Stimulated activated CD8-positive, alpha-beta memory T cell treated with anti-CD3 and anti-CD28 coated beads, Interleukin-15, amount 100 ng/mL, for 4 hours (primary cell): ENCODE measurements around the gene KREMEN2.

Experiments used
- DNase-seq, 2 donors: peaks; one replicate each; pipeline ENCODE4 v3.0.0-alpha.2; 2020; ENCODE audit warnings: low read depth in 2 of 2

KREMEN2 gene

DNA sequence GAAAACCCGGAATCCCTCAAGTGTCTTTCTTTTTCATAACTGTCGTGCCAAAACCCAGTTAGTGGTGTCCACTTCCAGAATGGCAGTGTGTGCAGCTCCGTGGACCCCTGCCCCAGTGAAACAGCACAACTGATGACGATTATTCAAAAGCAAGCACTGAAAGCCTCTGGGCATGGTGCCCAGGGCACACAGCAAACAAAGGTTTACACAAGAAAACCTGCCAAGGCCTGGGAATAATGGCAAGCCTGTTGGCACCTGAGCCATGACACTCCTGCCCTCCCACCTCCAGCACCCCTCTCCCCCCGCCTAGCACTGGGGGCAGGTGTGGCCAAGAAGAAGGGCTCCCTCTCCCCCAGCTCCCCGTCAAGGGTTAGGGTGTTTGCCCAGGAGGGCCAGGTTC, 13.4 kb downstream of the KREMEN2 start:
- no peak for DNase-seq

DNA sequence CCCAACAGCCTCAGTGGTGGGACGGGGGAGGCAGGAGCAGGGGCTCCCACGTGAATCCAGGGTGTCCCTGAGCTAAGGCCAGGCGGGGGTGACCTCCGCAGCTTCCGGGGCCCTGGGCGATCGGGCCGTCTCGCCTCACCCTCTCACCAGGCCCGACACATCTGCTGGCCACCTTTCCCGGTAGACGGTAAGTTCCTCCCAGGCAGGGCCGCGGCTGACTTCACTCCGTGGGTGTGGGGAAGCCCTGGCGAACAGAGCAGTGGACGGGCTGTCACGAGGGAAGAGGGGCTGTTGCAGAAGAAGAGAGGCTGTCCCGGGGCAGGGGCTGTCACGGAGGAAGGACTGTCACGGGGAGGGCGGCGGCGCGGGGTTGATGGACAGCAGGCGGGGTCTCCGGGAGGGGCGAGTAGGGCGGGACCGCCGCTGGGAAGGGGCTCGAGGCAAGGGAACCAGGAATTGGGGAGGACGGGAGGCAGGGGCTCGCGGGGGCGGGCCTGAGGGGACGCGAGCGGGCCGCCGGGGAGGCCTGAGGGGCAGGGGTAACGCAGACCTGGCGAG, 15.7 kb downstream of the KREMEN2 start:
- no peak for DNase-seq

DNA sequence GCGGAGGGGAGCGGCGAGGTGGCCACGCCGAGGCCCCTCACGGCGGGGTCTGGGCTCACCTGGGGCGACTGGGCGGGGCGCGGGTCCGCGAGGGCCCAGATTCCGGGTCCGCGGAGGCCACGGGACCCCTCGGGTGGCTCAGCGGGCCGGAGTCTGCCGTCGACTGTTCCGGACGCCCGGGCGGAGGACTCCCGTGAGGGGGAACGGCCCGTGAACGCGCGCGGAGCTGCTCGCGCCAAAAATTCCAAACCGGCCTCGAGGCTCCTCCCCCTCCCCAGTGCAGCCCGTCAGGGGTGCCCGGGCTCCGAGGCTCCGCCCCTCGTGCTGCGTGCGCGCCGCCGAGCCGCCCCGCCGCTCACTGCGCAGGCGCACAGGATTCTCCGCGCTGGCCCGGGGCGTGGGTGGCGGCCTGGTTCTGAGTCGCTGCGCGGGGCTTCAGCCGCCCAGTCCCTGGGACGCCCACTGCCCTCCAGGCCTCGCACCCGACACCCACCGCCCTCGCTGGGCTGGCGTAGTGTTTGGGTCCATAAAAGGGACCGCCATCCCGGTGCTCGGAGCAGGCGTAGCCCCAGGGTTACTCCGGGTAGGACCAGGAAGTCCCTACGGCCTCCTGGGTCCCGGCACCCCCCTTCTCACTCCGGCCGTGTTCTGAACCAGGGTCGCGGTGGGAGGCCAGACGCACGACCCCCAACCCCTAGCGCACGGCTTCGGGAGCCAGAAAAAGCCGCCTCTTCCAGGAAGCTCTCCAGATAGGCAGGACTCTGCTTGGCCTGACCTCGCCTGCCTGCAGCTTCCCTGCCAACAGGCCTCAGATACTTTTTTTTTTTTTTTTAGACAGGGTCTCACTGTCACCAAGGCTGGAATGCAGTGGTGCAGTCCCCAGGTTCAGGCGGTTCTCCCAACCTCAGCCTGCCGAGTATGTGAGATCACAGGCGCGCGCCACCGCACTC, 16.4 kb downstream of the KREMEN2 start, which contains the start of gene PKMYT1:
Gene PKMYT1, minus strand, starts transcription at position 220 of the 950 bp plus-strand sequence. CDS start 789 bp downstream, outside the sequence.
- DNase-seq: peak; percentile 84 to 94

GRCh38 chr16:2981177-2981898, 17.3 kb downstream of the KREMEN2 start:
- DNase-seq: no peak

DNA sequence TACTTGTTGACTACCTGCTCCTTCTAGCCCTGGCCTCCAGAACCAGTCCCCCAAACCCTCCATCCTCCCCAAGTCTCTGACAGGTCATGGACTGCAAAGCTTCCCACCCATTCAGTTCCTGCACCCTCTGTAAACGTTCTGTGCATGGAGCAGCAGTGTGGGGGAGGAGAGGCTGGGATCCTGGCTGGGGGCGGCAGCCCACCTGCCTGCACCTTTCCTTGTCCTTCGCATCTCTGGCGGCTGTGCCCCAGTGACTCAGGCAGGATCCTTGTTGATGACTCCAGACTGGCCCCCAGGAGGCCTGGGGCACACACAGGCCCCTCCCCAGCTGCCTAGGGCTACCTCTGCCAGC, 17.8 kb downstream of the KREMEN2 start:
- no peak for DNase-seq

DNA sequence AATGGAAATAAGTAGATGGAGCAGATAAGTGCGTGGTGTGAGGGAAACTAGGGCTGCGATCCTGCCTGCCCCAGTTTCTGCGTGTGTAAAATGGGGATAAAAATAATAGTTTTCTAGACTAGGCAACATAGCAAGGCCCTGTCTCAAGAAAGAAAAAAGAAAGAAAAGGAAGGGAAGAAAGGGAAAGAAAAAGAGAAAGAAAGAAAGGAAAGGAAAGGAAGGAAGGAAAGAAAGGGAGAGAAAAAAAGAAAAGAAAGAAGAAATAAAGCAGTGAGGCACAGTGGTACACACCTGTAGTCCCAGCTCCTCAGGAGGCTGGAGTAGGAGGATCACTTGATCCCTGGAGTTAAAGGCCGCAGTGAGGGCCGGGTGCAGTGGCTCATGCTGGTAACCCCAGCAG, 18.3 kb downstream of the KREMEN2 start:
- DNase-seq: no peak

DNA sequence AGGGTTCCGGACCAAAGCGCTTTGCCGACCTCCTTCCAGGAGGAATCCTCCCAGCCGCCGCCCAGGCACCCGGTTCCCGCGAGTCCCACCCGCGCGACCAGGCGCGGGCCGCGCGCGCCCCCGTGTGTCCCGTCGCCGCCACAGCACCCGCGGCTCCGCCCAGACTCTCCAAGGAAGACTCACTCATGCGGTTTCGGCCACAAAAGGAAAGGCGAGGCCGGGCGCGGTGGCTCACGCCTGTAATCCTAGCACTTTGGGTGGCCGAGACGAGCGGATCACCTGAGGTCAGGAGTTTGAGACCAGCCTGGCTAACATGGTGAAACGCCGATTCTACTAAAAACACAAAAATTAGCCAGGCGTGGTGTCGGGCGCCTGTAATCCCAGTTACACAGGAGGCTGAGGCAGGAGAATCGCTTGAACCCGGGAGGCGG, 19.6 kb downstream of the KREMEN2 start:
- DNase-seq: no peak

- no peak for DNase-seq
These were observed 21.4 kb downstream of the KREMEN2 start for GRCh38 chr16:2985462-2985861.

DNA sequence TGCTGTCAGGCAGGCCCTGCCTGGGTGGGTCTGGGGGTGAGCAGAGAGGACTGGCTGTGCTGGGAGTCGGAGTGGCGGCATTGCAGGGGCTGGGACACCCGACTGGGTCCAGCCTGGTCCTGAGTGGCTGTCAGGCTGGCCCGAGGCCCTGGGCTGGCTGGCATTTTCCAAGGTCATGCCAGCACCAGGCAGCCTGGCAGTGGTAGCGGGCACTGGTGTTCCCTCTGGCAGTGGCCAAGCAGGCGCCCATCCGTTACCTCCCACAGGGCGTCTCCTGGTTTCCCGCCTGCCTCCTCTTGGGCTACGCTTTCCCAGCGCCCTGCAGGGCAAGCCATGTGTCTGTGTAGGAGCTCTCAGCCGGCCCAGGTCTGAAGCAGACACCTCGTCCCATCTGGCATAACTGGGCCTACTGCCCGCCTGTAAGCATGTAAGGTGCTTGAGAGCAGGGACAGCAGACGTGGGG, 21.8 kb downstream of the KREMEN2 start:
- DNase-seq: no peak

GRCh38 chr16:2986623-2987188, 22.6 kb downstream of the KREMEN2 start:
- DNase-seq: no peak

- DNase-seq: no peak
These were observed 23.2 kb downstream of the KREMEN2 start for GRCh38 chr16:2987286-2987685.

DNA sequence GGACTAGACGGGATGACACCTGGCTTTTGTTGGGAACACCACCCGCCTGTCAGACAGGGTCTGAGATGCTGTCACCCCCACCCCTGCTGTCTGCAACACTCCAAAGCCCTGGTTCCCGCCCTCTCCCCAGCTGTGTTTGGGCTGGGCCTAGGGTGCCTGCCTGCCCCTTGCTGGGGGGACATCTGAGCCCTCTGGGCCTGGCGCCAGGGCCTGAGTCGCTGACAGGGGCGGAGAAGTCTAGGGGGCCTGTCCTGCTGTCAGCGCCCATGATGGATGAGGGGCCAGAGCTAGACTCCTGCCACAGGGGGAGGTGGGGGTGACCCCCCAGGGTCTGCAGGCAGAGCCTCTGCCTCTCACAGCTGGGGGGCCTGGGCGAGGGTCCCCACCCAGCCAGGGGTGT, 23.8 kb downstream of the KREMEN2 start:
- DNase-seq: no peak

DNA sequence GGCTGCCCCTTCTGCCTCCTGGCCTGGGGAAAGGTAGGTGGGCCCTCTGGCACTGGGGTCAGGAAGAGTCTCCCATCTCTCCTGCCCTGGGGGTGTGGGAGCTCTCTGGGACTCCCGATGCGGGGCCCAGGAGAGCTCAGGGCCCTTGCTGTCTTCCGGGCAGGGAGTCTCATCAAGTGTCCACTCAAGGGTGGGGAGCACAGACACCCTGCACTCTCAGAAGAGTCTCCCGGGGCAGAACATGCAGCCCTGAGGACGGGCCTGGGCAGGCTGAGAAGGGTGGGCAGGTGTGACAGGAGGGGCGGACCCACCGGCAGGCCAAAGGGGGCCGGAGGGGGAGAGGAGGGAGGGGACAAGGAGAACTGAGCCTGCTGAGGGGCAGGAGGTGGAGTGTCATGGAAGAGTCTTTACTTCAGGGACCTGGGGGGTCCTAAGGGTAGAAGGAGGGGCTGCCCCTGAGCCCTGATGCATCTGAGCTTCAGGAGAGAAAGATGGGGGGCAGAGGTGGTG, 24.6 kb downstream of the KREMEN2 start:
- no peak for DNase-seq

- DNase-seq: no peak
These were observed 26.8 kb downstream of the KREMEN2 start for GRCh38 chr16:2990891-2991290.

DNA sequence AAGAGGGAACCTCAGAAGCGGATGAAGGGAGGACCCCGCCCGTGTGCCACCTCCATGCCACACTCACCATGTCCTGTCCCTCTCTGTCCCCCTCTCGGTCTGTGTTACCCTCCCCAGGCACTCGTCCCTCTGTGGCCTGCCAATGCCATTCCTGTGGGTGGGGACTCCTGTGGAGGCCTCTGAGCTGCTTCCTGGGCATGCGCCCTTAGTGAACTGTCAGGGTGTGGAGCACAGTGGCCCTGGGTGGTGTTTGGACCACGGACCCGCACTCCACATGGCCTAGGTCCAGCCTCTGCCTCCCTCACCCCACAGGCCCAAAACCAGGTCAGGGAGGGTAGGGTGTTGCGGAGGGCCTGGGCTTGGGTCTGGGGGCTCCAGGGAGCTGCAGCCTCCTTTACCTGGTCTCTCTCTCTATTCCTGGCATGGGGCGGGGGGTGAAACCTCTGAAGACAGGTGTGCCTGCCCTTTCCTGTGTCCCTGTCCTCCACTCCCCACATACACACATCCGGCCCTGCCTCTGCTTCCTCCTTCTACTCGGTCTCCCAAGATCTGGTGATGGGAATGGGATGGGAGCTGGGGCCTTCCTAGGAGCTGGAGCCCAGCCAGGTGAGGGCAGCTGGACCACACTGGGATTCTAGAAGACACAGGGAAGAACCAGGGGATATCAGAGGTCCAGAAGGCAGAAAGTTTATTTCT, 27.6 kb downstream of the KREMEN2 start:
- DNase-seq: no peak

GRCh38 chr16:2992383-2993081, 28.5 kb downstream of the KREMEN2 start:
- no peak for DNase-seq

- DNase-seq: no peak
These were observed 32.2 kb downstream of the KREMEN2 start for GRCh38 chr16:2996298-2996697.

DNA sequence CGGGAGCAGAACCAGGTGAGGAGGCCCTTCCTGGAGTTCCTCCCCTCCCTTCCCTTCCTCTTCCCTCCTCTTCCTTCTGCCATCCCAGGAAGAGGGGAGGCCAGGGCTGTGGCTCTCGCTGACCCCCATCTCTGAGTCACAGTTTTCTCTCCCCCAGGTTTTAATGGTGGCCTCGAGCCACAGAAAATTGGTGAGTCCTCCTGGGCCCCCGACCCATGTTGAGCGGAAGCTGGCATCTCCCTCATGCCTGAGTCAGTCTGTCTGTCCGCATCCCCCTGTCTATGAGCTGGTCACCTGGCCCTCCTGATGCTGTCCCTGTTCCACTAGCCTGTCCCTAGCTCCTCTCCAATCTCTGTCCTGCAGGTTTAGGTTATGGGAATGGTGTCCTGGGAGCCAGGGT, 35.9 kb downstream of the KREMEN2 start:
- DNase-seq: no peak

DNA sequence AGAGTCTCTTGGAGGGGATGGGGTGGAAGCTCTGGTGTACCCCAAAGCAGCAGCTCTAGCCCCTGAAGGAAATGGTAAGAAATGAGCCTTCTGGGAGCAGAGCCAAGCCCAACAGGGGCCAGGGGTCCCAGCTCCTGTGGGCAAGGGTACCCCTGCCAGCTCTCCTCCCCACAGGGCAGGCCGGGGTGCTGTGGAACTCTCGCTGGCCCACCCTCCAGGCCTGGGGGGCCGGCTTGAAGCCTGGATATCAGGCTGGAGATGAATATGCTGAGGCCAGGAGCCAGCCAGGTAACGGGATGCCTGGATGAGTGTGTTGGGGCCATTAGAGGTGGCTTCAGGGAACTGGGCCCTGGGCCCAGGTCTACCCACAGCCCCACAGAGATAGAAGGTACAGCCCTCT, 36.5 kb downstream of the KREMEN2 start:
- DNase-seq: no peak

- DNase-seq: no peak
These were observed 37.2 kb downstream of the KREMEN2 start for GRCh38 chr16:3001316-3001715.
